ENCODE results near the gene HNF4A.

DNA sequence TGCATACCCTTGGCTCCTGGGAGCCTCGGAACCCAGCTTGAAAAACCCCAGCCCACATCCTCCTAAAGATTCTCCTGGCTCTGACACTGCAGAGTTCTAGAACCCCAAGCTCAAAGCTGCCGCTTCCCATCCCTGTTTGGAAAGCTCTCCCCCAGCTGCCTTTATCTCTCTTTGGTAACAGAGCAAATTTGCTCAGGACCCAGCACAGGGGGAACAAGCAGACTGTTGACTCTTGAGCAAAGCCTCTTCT lies 38.9 kb downstream of the HNF4A start:
- TF ChIP-seq CTCF (IDR thresholded peaks at IDR 0.05) (no peak), POLR2A (IDR thresholded peaks at IDR 0.05) (no peak)

Measured in uterus (tissue), 2 donors.